ENCODE results near the gene EXOC3L1. TPM values are rescaled to one million over a fixed set of nuclear protein-coding genes. Genes with fewer than 3 reads are reported as not detected.

Gene EXOC3L1
- total RNA-seq (2014; rRNA removed; shearing (Covaris generic)), result 0.63 and 0.74 TPM in 2 replicates

DNA sequence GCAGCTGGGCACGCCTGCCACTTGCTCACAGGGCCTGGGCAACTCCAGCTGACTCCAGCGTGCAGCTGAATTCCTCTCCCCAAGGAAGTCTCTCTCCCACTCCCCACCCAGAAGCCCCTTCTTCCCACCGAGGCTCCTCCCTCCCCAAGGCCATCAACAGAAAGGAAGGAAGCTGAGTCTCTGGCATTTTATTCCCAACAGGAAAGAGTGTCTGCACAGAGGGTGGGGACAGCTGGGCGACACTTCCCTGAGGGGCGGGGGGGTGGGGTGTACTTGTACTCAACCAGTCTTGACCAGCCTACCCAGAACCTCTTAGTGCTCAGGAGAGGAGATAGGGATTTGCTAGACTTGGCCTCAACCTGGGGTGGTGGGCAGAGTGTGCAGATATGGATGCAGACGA lies at the start of gene EXOC3L1:
Gene EXOC3L1 (minus strand): TSS at position 96 of the 400 bp plus-strand sequence. CDS start 460 bp downstream, outside the sequence.
- DNase-seq (ENCODE audit: low read depth), result no peak

DNA sequence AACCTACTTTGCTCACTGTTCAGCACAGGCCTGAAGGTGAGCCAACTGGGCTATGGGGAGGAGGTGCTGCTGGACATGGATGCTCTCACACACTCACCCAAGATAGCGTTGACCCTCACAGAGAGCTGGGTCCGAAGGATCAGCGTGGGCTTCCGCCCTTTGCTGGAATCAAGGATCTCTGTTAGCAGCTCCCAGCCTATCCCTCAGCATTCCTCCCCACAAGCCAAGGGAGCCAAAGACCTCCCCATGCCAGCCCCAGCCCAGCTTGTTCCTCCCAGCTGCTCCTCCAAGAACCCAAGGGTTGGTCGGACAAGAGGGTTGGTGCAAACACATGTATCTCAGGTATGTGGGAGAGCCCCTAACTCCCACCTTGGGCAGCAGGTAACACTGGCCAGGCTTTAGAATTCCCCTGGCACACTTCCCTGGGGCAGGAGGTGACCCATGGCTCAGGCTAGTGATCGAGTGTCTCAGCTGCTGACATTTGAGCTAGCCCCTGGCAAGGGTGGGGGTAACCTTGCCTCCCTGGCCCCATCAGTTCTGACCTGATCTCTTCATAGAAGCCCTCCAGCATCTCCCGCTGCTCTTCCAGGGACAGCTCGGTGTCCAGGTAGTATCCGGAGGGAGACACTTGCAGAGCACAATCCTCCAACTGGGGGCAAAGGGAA lies 49.0 kb upstream of the EXOC3L1 start:
- DNase-seq (ENCODE audit: low read depth), result no peak

DNA sequence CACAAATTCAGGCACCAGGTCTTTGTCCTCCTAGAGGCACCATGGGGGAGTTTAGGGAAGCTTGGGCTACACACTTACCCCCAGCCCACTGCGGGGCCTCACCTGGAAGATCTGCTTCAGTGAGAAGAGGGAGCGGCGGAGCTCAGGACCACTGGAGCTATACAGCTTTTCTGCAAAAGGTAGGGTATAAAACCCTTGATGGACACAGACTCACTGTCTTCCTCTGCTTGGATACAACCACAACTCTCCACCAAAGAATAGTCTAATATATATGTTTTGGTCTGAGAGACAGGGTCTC lies 48.3 kb upstream of the EXOC3L1 start:
- DNase-seq (ENCODE audit: low read depth), result no peak

DNA sequence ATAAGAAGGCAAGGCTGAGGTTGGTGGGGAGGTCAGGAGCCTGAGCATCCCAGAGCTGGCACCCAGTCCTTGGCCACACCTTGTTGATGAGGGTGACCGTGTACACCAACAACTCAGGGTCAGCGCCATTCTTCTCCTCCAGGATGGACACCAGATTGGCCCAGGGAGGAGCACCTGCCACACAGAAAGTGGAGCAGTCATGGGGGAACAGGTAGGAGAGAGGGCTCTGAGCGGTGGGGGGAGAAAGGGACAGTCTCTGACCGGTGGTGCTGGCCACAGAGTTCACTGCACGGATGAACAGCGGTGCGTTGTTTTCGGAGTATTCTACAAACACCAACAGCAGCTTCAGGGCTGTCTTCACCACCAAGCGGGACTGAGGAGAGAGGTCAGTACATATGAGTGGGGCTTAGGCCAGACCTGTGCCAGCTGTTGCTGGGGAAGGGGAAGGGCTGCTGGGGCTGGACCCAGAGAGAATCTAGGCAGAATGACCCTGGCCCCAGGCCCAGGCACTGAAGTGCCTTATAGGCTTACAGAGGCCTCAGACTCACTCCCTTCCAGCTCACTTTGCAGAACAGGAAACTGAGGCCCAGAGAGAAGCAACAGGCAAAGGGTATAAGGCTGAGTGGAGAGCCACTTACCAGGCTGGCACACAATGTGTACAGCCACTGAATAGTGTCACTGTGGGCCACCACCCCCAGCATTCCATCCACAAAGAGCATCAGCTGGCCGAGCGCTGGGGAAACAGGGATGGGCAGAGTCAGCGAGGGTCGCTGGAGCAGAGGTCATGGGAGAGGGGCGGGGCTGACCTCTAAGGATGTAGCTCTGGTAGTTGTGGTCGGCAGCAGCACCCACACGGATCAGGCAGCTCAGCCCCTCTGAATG lies 47.7 kb upstream of the EXOC3L1 start:
- no peak for DNase-seq (ENCODE audit: low read depth)

GRCh38 chr16:67236563-67237395 lies 46.8 kb upstream of the EXOC3L1 start:
- peak; percentile 70 for DNase-seq (ENCODE audit: low read depth)

GRCh38 chr16:67235816-67236562 lies 46.1 kb upstream of the EXOC3L1 start:
- no peak for DNase-seq (ENCODE audit: low read depth)

- DNase-seq (ENCODE audit: low read depth), result no peak
These were observed 44.3 kb upstream of the EXOC3L1 start for GRCh38 chr16:67234180-67234597.

DNA sequence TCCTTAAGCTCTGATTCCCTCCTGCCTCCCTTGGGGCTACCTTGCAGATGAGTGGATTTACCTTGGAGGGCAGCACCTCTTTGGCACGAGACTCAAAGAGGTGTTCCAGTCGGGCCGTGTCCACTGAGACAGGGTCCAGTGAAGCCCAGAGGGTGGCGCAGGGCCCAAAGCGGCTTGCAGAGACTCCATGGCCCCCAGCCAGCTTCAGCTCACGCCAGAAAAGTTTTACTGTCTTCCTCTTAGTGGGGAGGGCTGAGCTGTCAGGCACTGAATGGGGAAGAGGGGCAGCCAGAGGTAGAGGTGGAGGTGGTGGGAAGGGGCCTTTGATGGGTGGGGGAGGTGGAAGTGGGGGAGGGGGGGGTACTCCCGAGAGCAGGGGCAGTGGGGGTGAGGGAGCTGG lies 43.7 kb upstream of the EXOC3L1 start:
- no peak for DNase-seq (ENCODE audit: low read depth)

- DNase-seq (ENCODE audit: low read depth), result peak; percentile 5
These were observed 41.1 kb upstream of the EXOC3L1 start for GRCh38 chr16:67230809-67231660.

- peak; percentile 2 for DNase-seq (ENCODE audit: low read depth)
These were observed 40.2 kb upstream of the EXOC3L1 start for GRCh38 chr16:67229906-67230808.

- no peak for DNase-seq (ENCODE audit: low read depth)
These were observed 39.0 kb upstream of the EXOC3L1 start for GRCh38 chr16:67228905-67229304.

DNA sequence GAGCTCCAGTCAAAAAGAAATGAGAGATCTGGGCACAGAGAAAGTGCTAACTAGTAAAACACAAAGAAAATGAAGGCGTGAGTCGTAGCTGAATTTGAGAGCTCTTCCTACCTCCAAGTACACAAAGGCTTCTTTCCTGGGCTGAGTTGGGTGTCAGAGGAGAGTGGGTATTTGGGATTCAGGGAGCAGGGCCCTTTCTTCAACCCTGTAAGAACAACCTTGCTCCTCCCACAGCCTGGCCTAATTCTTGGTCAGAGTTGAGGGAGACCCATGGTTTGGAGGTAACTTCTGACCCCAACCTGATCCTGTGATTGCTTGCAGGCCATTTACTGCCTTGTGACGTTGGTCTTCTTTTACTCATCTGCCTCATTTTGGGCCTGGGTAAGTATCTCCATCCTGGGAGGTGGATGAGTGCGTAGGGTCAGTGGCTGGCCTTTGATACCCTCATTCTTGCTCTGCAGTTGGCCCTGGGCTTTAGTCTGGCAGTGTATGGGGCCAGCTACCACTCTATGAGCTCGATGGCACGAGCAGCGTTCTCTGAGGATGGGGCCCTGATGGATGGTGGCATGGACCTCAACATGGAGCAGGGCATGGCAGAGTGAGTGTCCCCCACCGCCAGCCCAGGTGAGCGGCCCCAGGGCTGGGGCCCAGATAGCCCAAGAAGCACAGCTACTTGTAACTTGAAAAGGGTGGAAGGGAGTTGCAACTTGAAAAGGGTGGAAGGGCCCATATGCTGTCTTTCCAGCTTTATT lies 38.3 kb upstream of the EXOC3L1 start:
- no peak for DNase-seq (ENCODE audit: low read depth)

DNA sequence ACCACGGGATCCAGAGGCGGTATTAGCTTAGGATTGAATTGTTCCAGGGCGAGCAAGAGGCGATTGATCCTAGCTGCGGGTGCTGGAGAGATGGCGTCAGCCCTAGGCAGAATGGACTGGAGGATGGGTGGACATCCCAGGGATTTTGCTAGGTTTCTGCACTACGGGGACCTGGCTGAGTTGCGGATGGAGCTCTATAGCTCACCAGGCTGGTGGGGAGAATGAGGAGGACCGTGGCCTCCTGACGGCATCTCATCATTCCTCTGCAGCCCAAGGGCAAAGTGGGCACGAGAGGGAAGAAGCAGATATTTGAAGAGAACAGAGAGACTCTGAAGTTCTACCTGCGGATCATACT lies 37.6 kb upstream of the EXOC3L1 start:
- DNase-seq (ENCODE audit: low read depth), result no peak

GRCh38 chr16:67226804-67227566 lies 37.0 kb upstream of the EXOC3L1 start, which contains the start of gene TMEM208:
Gene TMEM208, plus strand, starts transcription at chr16:67227130. Its CDS starts 89 bp downstream, at chr16:67227219.
- peak; percentile 99 for DNase-seq (ENCODE audit: low read depth)

GRCh38 chr16:67226295-67226803 lies 36.4 kb upstream of the EXOC3L1 start:
- DNase-seq (ENCODE audit: low read depth), result no peak

GRCh38 chr16:67223992-67224391 lies 34.1 kb upstream of the EXOC3L1 start:
- DNase-seq (ENCODE audit: low read depth), result no peak

DNA sequence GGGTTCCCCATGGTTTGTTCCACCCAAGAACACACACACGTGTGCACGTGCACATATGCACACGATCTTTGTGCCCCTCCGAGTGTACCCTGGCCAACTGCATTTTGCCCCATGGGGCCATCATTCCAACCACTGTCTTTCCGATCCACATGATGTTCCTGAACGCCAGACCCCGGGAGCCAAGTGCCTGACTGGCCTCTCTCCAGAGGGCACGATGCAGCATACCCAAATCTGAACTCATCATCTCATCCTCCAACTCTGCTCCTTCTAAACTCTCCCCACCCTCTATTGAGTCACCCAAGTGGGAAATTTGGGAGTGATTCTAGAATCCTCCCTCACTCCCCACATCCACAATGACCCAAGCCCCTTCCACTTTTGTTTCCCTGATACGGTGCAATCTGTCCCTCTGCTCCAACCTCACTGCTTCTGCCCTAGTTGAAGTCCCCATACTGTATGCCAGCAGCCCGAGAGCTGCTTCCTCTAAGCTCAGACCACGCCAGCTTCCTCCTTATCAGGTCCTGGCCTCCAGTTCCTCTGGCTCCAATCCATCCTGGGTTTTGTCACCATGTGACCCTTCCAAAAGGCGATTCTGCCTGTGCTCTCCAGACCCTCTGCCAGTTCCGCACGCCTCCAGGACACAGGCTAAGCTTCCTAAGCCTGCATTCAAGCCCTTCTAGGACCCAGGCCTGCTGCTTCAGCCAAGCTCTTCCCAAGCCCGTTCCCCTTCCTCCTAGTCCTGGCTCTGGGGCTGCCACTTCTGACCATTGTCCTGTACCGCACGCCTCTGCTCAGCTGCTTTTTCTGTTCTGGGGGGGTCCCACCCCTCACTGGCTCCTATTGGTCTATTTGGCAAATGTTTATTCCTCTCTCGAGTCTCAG lies 26.9 kb upstream of the EXOC3L1 start:
- DNase-seq (ENCODE audit: low read depth), result no peak

Data from Daoy (cell line).